Measurements from ENCODE around the gene FAM227A.

DNA sequence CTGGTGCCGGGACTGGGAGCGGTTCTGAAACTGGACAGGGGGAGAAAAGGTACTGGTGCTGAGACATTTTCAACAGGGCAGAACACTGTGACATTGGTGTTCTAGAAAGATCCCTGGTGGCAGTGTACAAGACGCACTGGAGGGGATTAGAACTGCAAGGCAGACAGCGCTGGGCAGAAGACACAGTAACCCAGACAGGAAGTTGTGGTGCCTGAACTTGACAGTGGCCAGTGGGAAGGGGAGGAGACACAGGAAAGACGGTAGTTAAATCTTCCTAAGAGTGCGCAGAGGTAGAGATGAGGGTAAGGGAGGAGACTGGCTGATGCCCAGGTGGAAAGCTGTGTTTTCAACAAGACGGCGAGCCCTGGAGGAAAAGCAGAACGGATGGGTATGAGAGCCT lies 24.5 kb downstream of the FAM227A start:
- TF ChIP-seq CTCF (IDR thresholded peaks at IDR 0.05) = no peak
- TF ChIP-seq POLR2A (IDR thresholded peaks at IDR 0.05) = no peak

Data from body of pancreas (tissue), 4 donors.